Osteoblast (primary cell): ENCODE data around the gene EIF5AL1. TPM values are rescaled to one million over a fixed set of nuclear protein-coding genes. Genes with fewer than 3 reads are reported as not detected.
"Not testable (repeated sequence)": the region's sequence is repeated elsewhere in the genome, so short reads cannot be mapped to it uniquely, and the experiment has no call there.

Experiments
- DNase-seq: peaks from one replicate; pipeline ENCODE4 v3.0.0; 2011; ENCODE audit warnings: low spot score, mixed read lengths; ENCODE audit not compliant: insufficient read length; ENCODE audit errors: missing footprints
- H2AFZ ChIP-seq: 2 replicates; pipeline ENCODE4 v1.6.0; 2011; ENCODE audit warnings: mild to moderate bottlenecking, low read length
- H3K27ac ChIP-seq: 2 replicates; pipeline ENCODE4 v1.5.1; 2011; ENCODE audit warnings: mild to moderate bottlenecking, low read depth, low read length, moderate library complexity
- H3K27me3 ChIP-seq: 2 replicates; pipeline ENCODE4 v1.6.0; 2012; ENCODE audit warnings: mild to moderate bottlenecking, control low read depth, inconsistent platforms, low read length, moderate library complexity; ENCODE audit not compliant: insufficient read depth
- H3K36me3 ChIP-seq: 2 replicates; pipeline ENCODE4 v1.5.1; 2011; ENCODE audit warnings: mild to moderate bottlenecking, low read length, control low read depth, moderate library complexity; ENCODE audit not compliant: insufficient read depth
- H3K4me1 ChIP-seq: 2 replicates; pipeline ENCODE4 v1.5.1; 2011; ENCODE audit warnings: mild to moderate bottlenecking, low read length, control low read depth, moderate library complexity; ENCODE audit not compliant: insufficient read depth
- H3K4me2 ChIP-seq: 2 replicates; pipeline ENCODE4 v1.6.0; 2011; ENCODE audit warnings: mild to moderate bottlenecking, low read length; ENCODE audit not compliant: insufficient read depth
- H3K4me3 ChIP-seq: fragments of 200-600 bp; sonication (generic); 3 replicates; pipeline ENCODE4 v1.5.1; 2012; ENCODE audit warnings: mild to moderate bottlenecking, low read length, inconsistent platforms; ENCODE audit not compliant: insufficient read depth
- H3K79me2 ChIP-seq: 2 replicates; pipeline ENCODE4 v1.6.0; 2012; ENCODE audit warnings: mild to moderate bottlenecking, low read length, control low read depth, inconsistent platforms; ENCODE audit not compliant: insufficient read depth
- H3K9me3 ChIP-seq: 2 replicates; pipeline ENCODE4 v1.5.1; 2011; ENCODE audit warnings: low read depth, low read length, control low read depth
- H4K20me1 ChIP-seq: 2 replicates; pipeline ENCODE4 v1.6.0; 2012; ENCODE audit warnings: mild to moderate bottlenecking, low read length, control low read depth; ENCODE audit not compliant: insufficient read depth
- total RNA-seq: library from RNA; depleted of rRNA; stranded (reverse); fragments of >200 nt; gene quantifications from 2 replicates; pipeline ENCODE4 v1.2.3, GENCODE V29; 2012

The EIF5AL1 gene
- total RNA-seq, 1 donor = 0.72 TPM

GRCh38 chr10:79523157-79523853 is 11.0 kb downstream of the EIF5AL1 start:
- not testable (repeated sequence) for H3K4me2 ChIP-seq, H2AFZ ChIP-seq, H4K20me1 ChIP-seq, H3K9me3 ChIP-seq, H3K4me3 ChIP-seq, H3K27me3 ChIP-seq, H3K4me1 ChIP-seq, H3K79me2 ChIP-seq, H3K36me3 ChIP-seq, DNase-seq, H3K27ac ChIP-seq

GRCh38 chr10:79525049-79525710 is 12.8 kb downstream of the EIF5AL1 start:
- H2AFZ ChIP-seq, H3K27me3 ChIP-seq, H3K36me3 ChIP-seq, H3K4me2 ChIP-seq, DNase-seq, H3K79me2 ChIP-seq, H3K4me3 ChIP-seq, H3K4me1 ChIP-seq, H3K9me3 ChIP-seq, H3K27ac ChIP-seq, H4K20me1 ChIP-seq: not testable (repeated sequence)

GRCh38 chr10:79528261-79528660 is 15.9 kb downstream of the EIF5AL1 start:
- not testable (repeated sequence) for H4K20me1 ChIP-seq, H3K27ac ChIP-seq, H3K79me2 ChIP-seq, H3K4me1 ChIP-seq, H3K4me3 ChIP-seq, DNase-seq, H3K27me3 ChIP-seq, H3K9me3 ChIP-seq, H2AFZ ChIP-seq, H3K4me2 ChIP-seq, H3K36me3 ChIP-seq

GRCh38 chr10:79533142-79533902 is 21.0 kb downstream of the EIF5AL1 start:
- H3K4me2 ChIP-seq, H3K27ac ChIP-seq, H3K27me3 ChIP-seq, H3K79me2 ChIP-seq, H3K4me3 ChIP-seq, H4K20me1 ChIP-seq, H3K9me3 ChIP-seq, DNase-seq, H3K36me3 ChIP-seq, H3K4me1 ChIP-seq: not testable (repeated sequence)
- peak overlapping the region; percentile 81 for H2AFZ ChIP-seq

GRCh38 chr10:79533903-79534175 is 21.5 kb downstream of the EIF5AL1 start:
- not testable (repeated sequence) for H4K20me1 ChIP-seq, H3K27ac ChIP-seq, H3K4me1 ChIP-seq, H3K4me3 ChIP-seq, DNase-seq, H3K9me3 ChIP-seq, H3K4me2 ChIP-seq, H3K27me3 ChIP-seq, H3K79me2 ChIP-seq, H2AFZ ChIP-seq, H3K36me3 ChIP-seq

GRCh38 chr10:79538311-79538710 is 26.0 kb downstream of the EIF5AL1 start:
- DNase-seq, H3K79me2 ChIP-seq, H3K27me3 ChIP-seq, H3K9me3 ChIP-seq, H3K4me3 ChIP-seq, H3K27ac ChIP-seq, H2AFZ ChIP-seq, H4K20me1 ChIP-seq, H3K4me2 ChIP-seq, H3K4me1 ChIP-seq, H3K36me3 ChIP-seq: not testable (repeated sequence)

- not testable (repeated sequence) for H3K9me3 ChIP-seq, DNase-seq, H3K27me3 ChIP-seq, H2AFZ ChIP-seq, H3K4me3 ChIP-seq, H3K36me3 ChIP-seq, H3K4me2 ChIP-seq, H3K27ac ChIP-seq, H4K20me1 ChIP-seq, H3K79me2 ChIP-seq, H3K4me1 ChIP-seq
Measured at GRCh38 chr10:79540930-79541329, 28.6 kb downstream of the EIF5AL1 start.
